ENCODE measurements around the gene SEMA7A. TPM values are rescaled to one million over a fixed set of nuclear protein-coding genes. Genes with fewer than 3 reads are reported as not detected.
A peak's percentile ranks its signal among the peaks of the same experiment; 100 is the strongest.

Gene SEMA7A
- total and polyA plus RNA-seq, 9 of the 15 experiments (the other 6 are each of a cell fraction or from before 2014, with no cell fraction given) = 0.04 to 8.2 (median 5.4) TPM; not detected in 1

- TF ChIP-seq CLOCK (CRISPR knock-in tag; IDR thresholded peaks at IDR 0.05; ENCODE audit: borderline replicate concordance) (no peak), ZNF507 (tag; conservative IDR thresholded peaks at IDR 0.05) (no peak)
These were observed 45.3 kb downstream of the SEMA7A start (continued) for GRCh38 chr15:74388363-74388951.

GRCh38 chr15:74387621-74388362, 46.0 kb downstream of the SEMA7A start:
- H3K4me2 ChIP-seq (ENCODE audit: insufficient read depth, low read length) = no peak overlapping the region
- BruUV-seq (replicated peaks) = no TSS peak
- peaks cover 73 to 92% of the 10 kb centered on the region in 2 experiments for H3K4me1 ChIP-seq (replicated peaks in 1 of 2; ENCODE audit: control insufficient read depth in 2 of 2, insufficient read depth in 2 of 2, low read length in 2 of 2)
- ChIA-PET CTCF (ENCODE audit: low intra/inter-chr PET ratio) (no interaction called here), POLR2A (interaction anchor here (0.6 to 0.9 kb wide), 2 partner anchors 9 to 1238 kb away, joined by 4 to 5 read pairs; partner anchors contain the start of gene SNUPN)
- H3K9me1 ChIP-seq (ENCODE audit: control insufficient read depth, insufficient read depth, low read length) = no peaks in the 10 kb centered on the region
- no peak for FAIRE-seq
- H3K9ac ChIP-seq (ENCODE audit: insufficient read depth in 1 of 2, low read depth in 2 of 2, low read length in 2 of 2) = peak overlapping the region in 1 of 2 experiments; percentile 76; a peak in 2 of 4 replicates
- H4K20me1 ChIP-seq (replicated peaks; ENCODE audit: control insufficient read depth, insufficient read depth, low read length) = no peaks in the 10 kb centered on the region
- 73% methylated on average over 10 of the region's 10 CpGs for WGBS (ENCODE audit: insufficient coverage, low coverage, missing lambda C conversion rate)
- H3K36me3 ChIP-seq (ENCODE audit: control insufficient read depth, insufficient read depth, low read length) = no peaks in the 10 kb centered on the region
- no peak overlapping the region; the same call in 2 of the 3 replicates for H3K27ac ChIP-seq (ENCODE audit: extremely low read depth, low read depth, low read length)
- ATAC-seq = no peak
- H3K4me3 ChIP-seq = no peak overlapping the region
- no peak for DNase-seq (ENCODE audit: extremely low read depth in 1 of 4, low spot score in 3 of 4)
- in situ Hi-C loops (cut with MboI) (loop anchor here (5.0 kb wide), 2 partner anchors 50 to 235 kb away; no protein-coding TSS in a partner anchor), intact Hi-C loops (cut with micrococcal nuclease) (no loop called here)
- TF ChIP-seq CHD4 (IDR thresholded peaks at IDR 0.05; ENCODE audit: insufficient read depth, insufficient replicate concordance, low read depth, low read length, poor library complexity, severe bottlenecking) = no peak
- no peak for TF ChIP-seq ZNF316 (IDR thresholded peaks at IDR 0.05)
- H2AFZ ChIP-seq (ENCODE audit: low read depth, low read length) = peak overlapping the region; percentile 14; the same call in 1 of the 2 replicates
- no peaks in the 10 kb centered on the region for H3K9me3 ChIP-seq (replicated peaks; ENCODE audit: control insufficient read depth, insufficient read depth, low read depth, low read length)
- H3K79me2 ChIP-seq (ENCODE audit: control insufficient read depth, insufficient read depth, low read length) = no peaks in the 10 kb centered on the region
- H3K27me3 ChIP-seq (ENCODE audit: control insufficient read depth in 2 of 2, insufficient read depth in 2 of 2, low read length in 2 of 2) = no peaks in the 10 kb centered on the region

All from K562 (cell line).